GM23338 (cell line): Measurements from ENCODE around the gene LRFN4. TPM values are rescaled to one million over a fixed set of nuclear protein-coding genes. Genes with fewer than 3 reads are reported as not detected.

Source experiments
- ATAC-seq: fragments of 200-7000 bp; cut with Tn5 transposase; 3 replicates; pipeline ENCODE4 v1.9.1; 2020
- DNase-seq: peaks from one replicate; pipeline ENCODE4 v3.0.0-alpha.2; 2015; ENCODE audit warnings: low spot score
- H2AFZ ChIP-seq: fragments of 200-600 bp; sonication (generic); 2 replicates; pipeline ENCODE4 v1.8.0; 2016; ENCODE audit warnings: antibody characterized with exemption, mild to moderate bottlenecking, moderate library complexity
- H3F3A ChIP-seq: fragments of 200-600 bp; sonication (generic); replicated peaks from 2 replicates; pipeline ENCODE4 v1.8.0; 2017; ENCODE audit warnings: antibody characterized with exemption, mixed run types, low read depth
- H3K27ac ChIP-seq: fragments of 200-600 bp; sonication (generic); 2 replicates; pipeline ENCODE4 v1.6.1; 2016; ENCODE audit warnings: low read depth
- H3K27me3 ChIP-seq: fragments of 200-600 bp; sonication (generic); 2 replicates; pipeline ENCODE4 v1.8.0; 2016; ENCODE audit warnings: mild to moderate bottlenecking, mixed run types, moderate library complexity; ENCODE audit not compliant: insufficient read depth
- H3K36me3 ChIP-seq: fragments of 200-600 bp; sonication (generic); 2 replicates; pipeline ENCODE4 v1.8.0; 2016; ENCODE audit warnings: mild to moderate bottlenecking; ENCODE audit not compliant: insufficient read depth
- H3K4me1 ChIP-seq: fragments of 200-600 bp; sonication (generic); 2 replicates; pipeline ENCODE4 v1.8.0; 2016; ENCODE audit warnings: mild to moderate bottlenecking, moderate library complexity; ENCODE audit not compliant: insufficient read depth
- H3K4me2 ChIP-seq: fragments of 200-600 bp; sonication (generic); 2 replicates; pipeline ENCODE4 v1.7.1; 2017; ENCODE audit warnings: mixed run types
- H3K4me3 ChIP-seq: fragments of 200-600 bp; sonication (generic); 2 replicates; pipeline ENCODE4 v1.6.1; 2016; ENCODE audit warnings: mixed run types
- H3K79me2 ChIP-seq: fragments of 200-600 bp; sonication (generic); replicated peaks from 2 replicates; pipeline ENCODE4 v1.8.0; 2017; ENCODE audit warnings: mild to moderate bottlenecking; ENCODE audit not compliant: insufficient read depth
- H3K9me2 ChIP-seq: fragments of 200-600 bp; sonication (generic); 2 replicates; pipeline ENCODE4 v1.8.0; 2017; ENCODE audit not compliant: insufficient read depth
- H4K20me1 ChIP-seq: fragments of 200-600 bp; sonication (generic); replicated peaks from 2 replicates; pipeline ENCODE4 v1.8.0; 2017; ENCODE audit warnings: mild to moderate bottlenecking; ENCODE audit not compliant: insufficient read depth
- H3K27ac Mint-ChIP-seq: 2 replicates; pipeline ENCODE4 v1.8.0; 2020; ENCODE audit warnings: inconsistent platforms, mild to moderate bottlenecking, moderate library complexity, mixed read lengths
- H3K27me3 Mint-ChIP-seq: 3 replicates; pipeline ENCODE4 v1.8.0; 2022; ENCODE audit warnings: low read depth, mild to moderate bottlenecking, moderate library complexity, mixed read lengths, inconsistent platforms; ENCODE audit not compliant: insufficient read depth, poor library complexity
- H3K36me3 Mint-ChIP-seq: 3 replicates; pipeline ENCODE4 v1.8.0; 2021; ENCODE audit warnings: low read depth, mild to moderate bottlenecking, inconsistent platforms, moderate library complexity, mixed read lengths
- H3K4me1 Mint-ChIP-seq: 3 replicates; pipeline ENCODE4 v1.8.0; 2020; ENCODE audit warnings: mild to moderate bottlenecking, inconsistent platforms, mixed read lengths
- H3K4me3 Mint-ChIP-seq: 3 replicates; pipeline ENCODE4 v1.8.0; 2021; ENCODE audit warnings: moderate library complexity, mild to moderate bottlenecking, inconsistent platforms, mixed read lengths
- H3K9me3 Mint-ChIP-seq: 3 replicates; pipeline ENCODE4 v1.8.0; 2020; ENCODE audit warnings: moderate library complexity, mild to moderate bottlenecking, inconsistent platforms, mixed read lengths
- CREB1 ChIP-seq: fragments of 250-450 bp; sonication (Bioruptor Pico); IDR thresholded peaks from 2 replicates; pipeline ENCODE4 v1.5.0; 2020; ENCODE audit warnings: low read depth, mild to moderate bottlenecking, moderate library complexity
- CTCF ChIP-seq, 2 experiments: fragments of 200-600 bp in 1 of 2; sonication (generic) in 1 of 2; conservative IDR thresholded peaks; 2 replicates each; pipeline versions ENCODE4 v1.5.1 to v1.6.1; 2016 to 2017; ENCODE audit warnings: antibody characterized with exemption in 2 of 2, low read depth in 2 of 2, mild to moderate bottlenecking in 2 of 2, moderate library complexity in 1 of 2
- EZH2 ChIP-seq: fragments of 200-600 bp; sonication (generic); IDR thresholded peaks from one replicate; pipeline ENCODE4 v1.8.0; 2017; ENCODE audit warnings: antibody characterized with exemption, mild to moderate bottlenecking, low read depth; ENCODE audit not compliant: unreplicated experiment
- NANOG ChIP-seq: IDR thresholded peaks from 2 replicates; pipeline ENCODE4 v1.6.1; 2016; ENCODE audit warnings: antibody characterized with exemption, borderline replicate concordance
- REST ChIP-seq: IDR thresholded peaks from one replicate; pipeline ENCODE4 v1.6.1; 2018; ENCODE audit warnings: antibody characterized with exemption; ENCODE audit not compliant: unreplicated experiment
- ZNF331 ChIP-seq: fragments of 250-450 bp; sonication (Bioruptor Pico); IDR thresholded peaks from 2 replicates; pipeline ENCODE4 v1.5.0; 2020; ENCODE audit warnings: low read depth, mild to moderate bottlenecking, moderate library complexity
- ZNF462 ChIP-seq: fragments of 250-450 bp; sonication (Bioruptor Pico); IDR thresholded peaks from 2 replicates; pipeline ENCODE4 v1.5.0; 2020; ENCODE audit warnings: mild to moderate bottlenecking, moderate library complexity
- polyA plus RNA-seq: library from polyadenylated mRNA; unstranded; fragments of >200 nt; fragmentation: Nextera tagmentation; extraction: Ambion mirVana; gene quantifications from 2 replicates; pipeline ENCODE4 v1.2.1, GENCODE V29; 2016
- total RNA-seq: library from RNA; depleted of rRNA; stranded (reverse); fragments of >200 nt; shearing (Covaris generic); gene quantifications from 2 replicates; pipeline ENCODE4 v1.2.3, GENCODE V29; 2014

LRFN4 gene
- total and polyA plus RNA-seq, 2 experiments from 2014 or later = 9.8 to 63.5 TPM

- H3K4me3 ChIP-seq = peak overlapping the region; percentile 94
- peaks cover 9% of the 10 kb centered on the region for H3K4me1 ChIP-seq
- H3K9me2 ChIP-seq = no peaks in the 10 kb centered on the region
- ATAC-seq (peak; percentile 8), DNase-seq (no peak)
- H3K79me2 ChIP-seq = peaks cover 29% of the 10 kb centered on the region
- H3K36me3 Mint-ChIP-seq = peaks cover 18% of the 10 kb centered on the region
- H3K4me1 Mint-ChIP-seq = peaks cover 10% of the 10 kb centered on the region
- H2AFZ ChIP-seq = peak overlapping the region; percentile 69; the same call in 1 of the 2 replicates
- peak overlapping the region; percentile 90; the same call in 1 of the 2 replicates for H3K27ac ChIP-seq
- H3K4me2 ChIP-seq = peak overlapping the region; percentile 98
- H3F3A ChIP-seq = 0 out of 2 replicates have a peak, but pooled peaks cover 11% of the 10 kb centered on the region
- H3K27ac Mint-ChIP-seq = peak overlapping the region; percentile 89
- H3K27me3 Mint-ChIP-seq = peaks cover 5% of the 10 kb centered on the region
- peaks cover 17% of the 10 kb centered on the region for H4K20me1 ChIP-seq
- TF ChIP-seq ZNF462 (CRISPR knock-in tag) (no peak), ZNF331 (CRISPR knock-in tag) (no peak), EZH2 (no peak)
- H3K4me3 Mint-ChIP-seq = peak overlapping the region; percentile 84
- H3K36me3 ChIP-seq = no peaks in the 10 kb centered on the region; the same call in 1 of the 2 replicates
- H3K27me3 ChIP-seq = no peaks in the 10 kb centered on the region
- no peaks in the 10 kb centered on the region; the same call in 2 of the 3 replicates for H3K9me3 Mint-ChIP-seq
These were observed 14.4 kb upstream of the LRFN4 start for GRCh38 chr11:66842501-66842895.

GRCh38 chr11:66842896-66843775 lies 13.7 kb upstream of the LRFN4 start, which contains the start of gene RCE1:
Gene RCE1 (plus strand): TSS chr11:66843441. CDS start chr11:66843456, 15 bp downstream.
- Mint-ChIP-seq H3K36me3 (peaks cover 18% of the 10 kb centered on the region), H3K4me1 (peaks cover 10% of the 10 kb centered on the region), H3K4me3 (peak within 1 kb of the TSS; percentile 84), H3K27ac (peak within 1 kb of the TSS; percentile 96), H3K27me3 (peaks cover 5% of the 10 kb centered on the region), H3K9me3 (no peaks in the 10 kb centered on the region; the same call in 2 of the 3 replicates)
- Histone ChIP-seq H3K79me2 (peaks cover 29% of the 10 kb centered on the region), H4K20me1 (peaks cover 17% of the 10 kb centered on the region), H3K4me1 (peaks cover 9% of the 10 kb centered on the region), H3K9me2 (no peaks in the 10 kb centered on the region), H3K4me3 (peak within 1 kb of the TSS; percentile 94), H3K36me3 (no peaks in the 10 kb centered on the region; the same call in 1 of the 2 replicates), H3K27ac (peak within 1 kb of the TSS; percentile 90), H3F3A (0 out of 2 replicates have a peak, but pooled peaks cover 9% of the 10 kb centered on the region), H3K4me2 (peak within 1 kb of the TSS; percentile 98), H3K27me3 (no peaks in the 10 kb centered on the region), H2AFZ (peak within 1 kb of the TSS; percentile 69)
- DNase-seq = peak; percentile 91
- ATAC-seq = peak; percentile 81
- TF ChIP-seq CTCF (conservative IDR thresholded peaks at IDR 0.05; ENCODE audit: low read depth in 2 of 2) (no peak), ZNF331 (CRISPR knock-in tag) (no peak), NANOG (no peak), REST (no peak), CREB1 (peak; percentile 99)
